ENCODE results near the gene KCNC4. TPM values are rescaled to one million over a fixed set of nuclear protein-coding genes. Genes with fewer than 3 reads are reported as not detected.
A peak's percentile ranks its signal among the peaks of the same experiment; 100 is the strongest.

Gene KCNC4
- polyA plus RNA-seq, 1 donor from 2014 or later, result 0.57 TPM

DNA sequence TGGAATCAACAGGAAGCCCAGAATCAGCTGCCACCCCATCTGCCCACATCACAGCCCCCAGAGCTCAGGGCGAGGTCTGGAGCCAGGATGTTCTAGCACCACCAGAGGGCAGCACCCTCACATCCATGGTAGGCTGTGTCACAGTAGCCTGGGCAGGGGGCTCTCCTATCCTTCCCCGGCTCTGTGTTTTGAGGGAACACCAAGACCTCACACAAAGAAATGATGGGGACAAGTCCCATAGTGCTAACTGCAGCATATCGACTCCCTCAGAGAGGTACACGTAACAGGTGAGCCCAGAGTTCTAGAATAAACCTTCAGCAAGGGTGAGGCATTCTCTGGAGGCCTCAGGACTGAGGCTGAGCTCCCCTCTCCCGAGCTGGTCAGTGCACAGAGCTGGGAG, 2.3 kb upstream of the KCNC4 start:
- Histone ChIP-seq H3K4me2 (ENCODE audit: low read length) (no peak overlapping the region), H4K20me1 (ENCODE audit: insufficient read depth) (no peaks in the 10 kb centered on the region), H3K27ac (ENCODE audit: low read length) (no peak overlapping the region), H3K4me3 (ENCODE audit: low read length) (no peak overlapping the region), H3K36me3 (ENCODE audit: insufficient read depth, low read length) (no peaks in the 10 kb centered on the region), H2AFZ (ENCODE audit: low read depth, low read length) (no peak overlapping the region), H3K9ac (ENCODE audit: low read length) (no peak overlapping the region), H3K9me3 (ENCODE audit: low read length) (no peaks in the 10 kb centered on the region), H3K79me2 (replicated peaks; ENCODE audit: insufficient read depth, low read length) (no peaks in the 10 kb centered on the region), H3K9me2 (ENCODE audit: insufficient read depth, low read length) (no peaks in the 10 kb centered on the region), H3K27me3 (ENCODE audit: insufficient read depth, low read depth, low read length) (peaks cover 34% of the 10 kb centered on the region), H3F3A (ENCODE audit: insufficient read depth, low read length, poor library complexity, severe bottlenecking) (peaks cover 6% of the 10 kb centered on the region)
- TF ChIP-seq EZH2 (IDR thresholded peaks at IDR 0.05; ENCODE audit: borderline replicate concordance, insufficient read depth, low read length, poor library complexity, severe bottlenecking) (no peak), MXI1 (conservative IDR thresholded peaks at IDR 0.05; ENCODE audit: poor library complexity, severe bottlenecking) (no peak), EP300 (conservative IDR thresholded peaks at IDR 0.05; ENCODE audit: poor library complexity, severe bottlenecking) (no peak), POLR2AphosphoS5 (IDR thresholded peaks at IDR 0.05) (no peak), SMC3 (conservative IDR thresholded peaks at IDR 0.05; ENCODE audit: poor library complexity) (peak; percentile 100), RAD21 (conservative IDR thresholded peaks at IDR 0.05) (peak; percentile 99), TAF1 (IDR thresholded peaks at IDR 0.05; ENCODE audit: low read depth) (no peak)
- TF ChIP-seq, protein P1, sequence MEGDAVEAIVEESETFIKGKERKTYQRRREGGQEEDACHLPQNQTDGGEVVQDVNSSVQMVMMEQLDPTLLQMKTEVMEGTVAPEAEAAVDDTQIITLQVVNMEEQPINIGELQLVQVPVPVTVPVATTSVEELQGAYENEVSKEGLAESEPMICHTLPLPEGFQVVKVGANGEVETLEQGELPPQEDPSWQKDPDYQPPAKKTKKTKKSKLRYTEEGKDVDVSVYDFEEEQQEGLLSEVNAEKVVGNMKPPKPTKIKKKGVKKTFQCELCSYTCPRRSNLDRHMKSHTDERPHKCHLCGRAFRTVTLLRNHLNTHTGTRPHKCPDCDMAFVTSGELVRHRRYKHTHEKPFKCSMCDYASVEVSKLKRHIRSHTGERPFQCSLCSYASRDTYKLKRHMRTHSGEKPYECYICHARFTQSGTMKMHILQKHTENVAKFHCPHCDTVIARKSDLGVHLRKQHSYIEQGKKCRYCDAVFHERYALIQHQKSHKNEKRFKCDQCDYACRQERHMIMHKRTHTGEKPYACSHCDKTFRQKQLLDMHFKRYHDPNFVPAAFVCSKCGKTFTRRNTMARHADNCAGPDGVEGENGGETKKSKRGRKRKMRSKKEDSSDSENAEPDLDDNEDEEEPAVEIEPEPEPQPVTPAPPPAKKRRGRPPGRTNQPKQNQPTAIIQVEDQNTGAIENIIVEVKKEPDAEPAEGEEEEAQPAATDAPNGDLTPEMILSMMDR (IDR thresholded peaks at IDR 0.05; ENCODE audit: poor library complexity, severe bottlenecking), result peak; percentile 98
- TF ChIP-seq, protein P2, sequence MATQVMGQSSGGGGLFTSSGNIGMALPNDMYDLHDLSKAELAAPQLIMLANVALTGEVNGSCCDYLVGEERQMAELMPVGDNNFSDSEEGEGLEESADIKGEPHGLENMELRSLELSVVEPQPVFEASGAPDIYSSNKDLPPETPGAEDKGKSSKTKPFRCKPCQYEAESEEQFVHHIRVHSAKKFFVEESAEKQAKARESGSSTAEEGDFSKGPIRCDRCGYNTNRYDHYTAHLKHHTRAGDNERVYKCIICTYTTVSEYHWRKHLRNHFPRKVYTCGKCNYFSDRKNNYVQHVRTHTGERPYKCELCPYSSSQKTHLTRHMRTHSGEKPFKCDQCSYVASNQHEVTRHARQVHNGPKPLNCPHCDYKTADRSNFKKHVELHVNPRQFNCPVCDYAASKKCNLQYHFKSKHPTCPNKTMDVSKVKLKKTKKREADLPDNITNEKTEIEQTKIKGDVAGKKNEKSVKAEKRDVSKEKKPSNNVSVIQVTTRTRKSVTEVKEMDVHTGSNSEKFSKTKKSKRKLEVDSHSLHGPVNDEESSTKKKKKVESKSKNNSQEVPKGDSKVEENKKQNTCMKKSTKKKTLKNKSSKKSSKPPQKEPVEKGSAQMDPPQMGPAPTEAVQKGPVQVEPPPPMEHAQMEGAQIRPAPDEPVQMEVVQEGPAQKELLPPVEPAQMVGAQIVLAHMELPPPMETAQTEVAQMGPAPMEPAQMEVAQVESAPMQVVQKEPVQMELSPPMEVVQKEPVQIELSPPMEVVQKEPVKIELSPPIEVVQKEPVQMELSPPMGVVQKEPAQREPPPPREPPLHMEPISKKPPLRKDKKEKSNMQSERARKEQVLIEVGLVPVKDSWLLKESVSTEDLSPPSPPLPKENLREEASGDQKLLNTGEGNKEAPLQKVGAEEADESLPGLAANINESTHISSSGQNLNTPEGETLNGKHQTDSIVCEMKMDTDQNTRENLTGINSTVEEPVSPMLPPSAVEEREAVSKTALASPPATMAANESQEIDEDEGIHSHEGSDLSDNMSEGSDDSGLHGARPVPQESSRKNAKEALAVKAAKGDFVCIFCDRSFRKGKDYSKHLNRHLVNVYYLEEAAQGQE (IDR thresholded peaks at IDR 0.05; ENCODE audit: borderline replicate concordance), result no peak

DNA sequence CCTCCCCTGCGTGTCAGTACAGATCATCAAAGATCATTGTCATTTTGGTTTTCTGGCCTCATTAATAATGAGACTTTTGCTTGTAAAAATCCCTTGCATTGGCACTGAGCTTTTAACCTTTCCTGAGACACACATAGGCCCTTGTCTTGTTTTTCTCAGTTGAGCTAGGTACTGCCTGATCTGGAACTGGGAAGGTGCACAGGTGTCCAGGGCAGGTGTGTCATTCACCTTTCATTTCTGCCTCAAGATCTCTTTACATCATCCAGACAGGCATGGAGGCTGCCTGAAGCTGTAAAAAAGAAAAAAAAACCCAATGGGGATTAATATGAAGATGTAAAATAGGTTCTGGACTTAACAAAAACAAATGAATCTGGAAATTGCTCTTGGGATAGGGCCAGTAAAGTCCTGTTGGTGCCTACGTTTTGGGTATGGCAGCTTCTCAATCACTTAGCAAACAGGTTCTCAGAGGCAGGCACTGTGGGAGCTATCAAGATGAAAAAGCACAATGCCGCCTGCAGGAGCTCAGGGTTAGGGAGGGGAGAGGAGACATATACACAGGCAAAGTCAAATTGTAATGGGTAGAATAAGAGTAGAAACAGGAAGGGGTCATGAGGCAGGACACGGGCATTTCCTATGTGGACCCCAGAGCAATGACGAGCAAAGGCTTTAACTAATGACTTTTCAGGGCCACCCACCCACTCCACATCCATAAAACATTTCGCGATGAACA, 1.0 kb upstream of the KCNC4 start:
- Histone ChIP-seq H3K36me3 (ENCODE audit: insufficient read depth, low read length) (no peaks in the 10 kb centered on the region), H4K20me1 (ENCODE audit: insufficient read depth) (no peaks in the 10 kb centered on the region), H3K4me2 (ENCODE audit: low read length) (no peak overlapping the region), H3K27me3 (ENCODE audit: insufficient read depth, low read depth, low read length) (peaks cover 35% of the 10 kb centered on the region), H3K27ac (ENCODE audit: low read length) (no peak overlapping the region), H3K9me2 (ENCODE audit: insufficient read depth, low read length) (no peaks in the 10 kb centered on the region), H3K79me2 (replicated peaks; ENCODE audit: insufficient read depth, low read length) (no peaks in the 10 kb centered on the region), H3K9me3 (ENCODE audit: low read length) (no peaks in the 10 kb centered on the region), H3K4me3 (ENCODE audit: low read length) (peak overlapping the region; percentile 72), H3F3A (ENCODE audit: insufficient read depth, low read length, poor library complexity, severe bottlenecking) (peaks cover 6% of the 10 kb centered on the region), H3K9ac (ENCODE audit: low read length) (peak overlapping the region; percentile 41), H2AFZ (ENCODE audit: low read depth, low read length) (no peak overlapping the region)
- TF ChIP-seq, protein P2 (IDR thresholded peaks at IDR 0.05; ENCODE audit: borderline replicate concordance), result no peak
- no peak for TF ChIP-seq MXI1 (conservative IDR thresholded peaks at IDR 0.05; ENCODE audit: poor library complexity, severe bottlenecking)
- TF ChIP-seq POLR2AphosphoS5 (IDR thresholded peaks at IDR 0.05), result no peak
- TF ChIP-seq SMC3 (conservative IDR thresholded peaks at IDR 0.05; ENCODE audit: poor library complexity), result no peak
- no peak for TF ChIP-seq TAF1 (IDR thresholded peaks at IDR 0.05; ENCODE audit: low read depth)
- no peak for TF ChIP-seq EP300 (conservative IDR thresholded peaks at IDR 0.05; ENCODE audit: poor library complexity, severe bottlenecking)
- no peak for TF ChIP-seq RAD21 (conservative IDR thresholded peaks at IDR 0.05)
- TF ChIP-seq, protein P1 (IDR thresholded peaks at IDR 0.05; ENCODE audit: poor library complexity, severe bottlenecking), result no peak
- no peak for TF ChIP-seq EZH2 (IDR thresholded peaks at IDR 0.05; ENCODE audit: borderline replicate concordance, insufficient read depth, low read length, poor library complexity, severe bottlenecking)
